8988T (cell line): Measurements from ENCODE around the gene LRRC39.
A peak's percentile ranks its signal among the peaks of the same experiment; 100 is the strongest.

Experiments used
- DNase-seq: peaks from one replicate; pipeline ENCODE4 v3.0.0; 2011

Gene LRRC39

GRCh38 chr1:100146958-100147357, 31.1 kb downstream of the LRRC39 start:
- DNase-seq: no peak

- DNase-seq: no peak
Measured at GRCh38 chr1:100145116-100145515, 32.9 kb downstream of the LRRC39 start.

GRCh38 chr1:100142343-100142742, 35.7 kb downstream of the LRRC39 start:
- no peak for DNase-seq

- DNase-seq: no peak
Measured at GRCh38 chr1:100141192-100141591, 36.9 kb downstream of the LRRC39 start.

- no peak for DNase-seq
Measured at GRCh38 chr1:100137602-100138001, 40.5 kb downstream of the LRRC39 start.

- DNase-seq: no peak
Measured at GRCh38 chr1:100134872-100135271, 43.2 kb downstream of the LRRC39 start.

- peak; percentile 35 for DNase-seq
Measured at GRCh38 chr1:100132566-100133477, 45.2 kb downstream of the LRRC39 start, which contains the start of the genes SASS6 and TRMT13. Gene SASS6, minus strand, starts transcription at chr1:100132930. Its CDS starts 116 bp downstream, at chr1:100132814. Gene TRMT13, plus strand, starts transcription at chr1:100133163. Its CDS starts 6 bp downstream, at chr1:100133169.

- DNase-seq: no peak
Measured at GRCh38 chr1:100131623-100132022, 46.4 kb downstream of the LRRC39 start.

- no peak for DNase-seq
Measured at GRCh38 chr1:100130552-100131077, 47.4 kb downstream of the LRRC39 start.

GRCh38 chr1:100127226-100127625, 50.8 kb downstream of the LRRC39 start:
- DNase-seq: no peak

GRCh38 chr1:100122177-100122576, 55.9 kb downstream of the LRRC39 start:
- no peak for DNase-seq

GRCh38 chr1:100115524-100115923, 62.5 kb downstream of the LRRC39 start:
- no peak for DNase-seq

- DNase-seq: no peak
Measured at GRCh38 chr1:100109554-100110066, 68.4 kb downstream of the LRRC39 start.

GRCh38 chr1:100107696-100108095, 70.4 kb downstream of the LRRC39 start:
- DNase-seq: no peak

- DNase-seq: no peak
Measured at GRCh38 chr1:100101564-100101963, 76.5 kb downstream of the LRRC39 start.

- no peak for DNase-seq
Measured at GRCh38 chr1:100100202-100100601, 77.9 kb downstream of the LRRC39 start.
